HUES48 (cell line): ENCODE data around the gene MIF.
"Not testable (repeated sequence)": the region's sequence is repeated elsewhere in the genome, so short reads cannot be mapped to it uniquely, and the experiment has no call there.

Experiments
- H3K27ac ChIP-seq: one replicate; pipeline ENCODE4 v1.7.0; 2013; ENCODE audit warnings: low read depth, low read length, inconsistent platforms
- H3K27me3 ChIP-seq: 2 replicates; pipeline ENCODE4 v1.6.1; 2013; ENCODE audit warnings: mild to moderate bottlenecking, low read length; ENCODE audit not compliant: control insufficient read depth, insufficient read depth
- H3K36me3 ChIP-seq: 2 replicates; pipeline ENCODE4 v1.6.1; 2013; ENCODE audit warnings: low read length; ENCODE audit not compliant: control insufficient read depth, insufficient read depth
- H3K4me1 ChIP-seq: 2 replicates; pipeline ENCODE4 v1.6.1; 2013; ENCODE audit warnings: mild to moderate bottlenecking, low read length; ENCODE audit not compliant: control insufficient read depth, insufficient read depth
- H3K4me3 ChIP-seq: 2 replicates; pipeline ENCODE4 v1.5.1; 2013; ENCODE audit warnings: mild to moderate bottlenecking, low read depth, low read length
- H3K9ac ChIP-seq: 2 replicates; pipeline ENCODE4 v1.6.1; 2013; ENCODE audit warnings: mild to moderate bottlenecking, low read depth, low read length, moderate library complexity
- H3K9me3 ChIP-seq: 2 replicates; pipeline ENCODE4 v1.6.1; 2013; ENCODE audit warnings: low read length; ENCODE audit not compliant: control insufficient read depth, insufficient read depth

MIF gene

GRCh38 chr22:23904573-23905254, 10.5 kb downstream of the MIF start:
- H3K4me3 ChIP-seq, result no peak overlapping the region
- no peak overlapping the region for H3K27ac ChIP-seq
- H3K36me3 ChIP-seq, result no peaks in the 10 kb centered on the region
- peaks cover 25% of the 10 kb centered on the region for H3K4me1 ChIP-seq
- no peak overlapping the region for H3K9ac ChIP-seq
- peaks cover 11% of the 10 kb centered on the region; the same call in 1 of the 2 replicates for H3K27me3 ChIP-seq
- 0 out of 2 replicates have a peak, but pooled peaks cover 3% of the 10 kb centered on the region for H3K9me3 ChIP-seq

GRCh38 chr22:23906641-23907040, 12.5 kb downstream of the MIF start:
- peaks cover 11% of the 10 kb centered on the region; the same call in 1 of the 2 replicates for H3K27me3 ChIP-seq
- no peaks in the 10 kb centered on the region for H3K36me3 ChIP-seq
- no peak overlapping the region for H3K9ac ChIP-seq
- no peaks in the 10 kb centered on the region for H3K9me3 ChIP-seq
- peaks cover 25% of the 10 kb centered on the region for H3K4me1 ChIP-seq
- H3K27ac ChIP-seq, result no peak overlapping the region
- no peak overlapping the region for H3K4me3 ChIP-seq

DNA sequence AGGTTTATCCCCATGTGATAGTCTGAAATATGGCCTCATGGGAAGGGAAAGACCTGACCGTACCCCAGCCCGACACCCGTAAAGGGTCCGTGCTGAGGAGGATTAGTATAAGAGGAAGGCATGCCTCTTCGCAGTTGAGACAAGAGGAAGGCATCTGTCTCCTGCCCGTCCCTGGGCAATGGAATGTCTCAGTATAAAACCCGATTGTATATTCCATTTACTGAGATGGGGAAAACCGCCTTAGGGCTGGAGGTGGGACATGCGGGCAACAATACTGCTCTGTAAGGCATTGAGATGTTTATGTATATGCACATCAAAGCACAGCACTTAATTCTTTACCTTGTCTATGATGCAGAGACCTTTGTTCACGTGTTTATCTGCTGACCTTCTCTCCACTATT, 13.2 kb downstream of the MIF start:
- Histone ChIP-seq H3K27me3 (peaks cover 11% of the 10 kb centered on the region; the same call in 1 of the 2 replicates), H3K4me1 (peaks cover 25% of the 10 kb centered on the region)
- not testable (repeated sequence) for H3K36me3 ChIP-seq, H3K4me3 ChIP-seq, H3K9me3 ChIP-seq, H3K27ac ChIP-seq, H3K9ac ChIP-seq

DNA sequence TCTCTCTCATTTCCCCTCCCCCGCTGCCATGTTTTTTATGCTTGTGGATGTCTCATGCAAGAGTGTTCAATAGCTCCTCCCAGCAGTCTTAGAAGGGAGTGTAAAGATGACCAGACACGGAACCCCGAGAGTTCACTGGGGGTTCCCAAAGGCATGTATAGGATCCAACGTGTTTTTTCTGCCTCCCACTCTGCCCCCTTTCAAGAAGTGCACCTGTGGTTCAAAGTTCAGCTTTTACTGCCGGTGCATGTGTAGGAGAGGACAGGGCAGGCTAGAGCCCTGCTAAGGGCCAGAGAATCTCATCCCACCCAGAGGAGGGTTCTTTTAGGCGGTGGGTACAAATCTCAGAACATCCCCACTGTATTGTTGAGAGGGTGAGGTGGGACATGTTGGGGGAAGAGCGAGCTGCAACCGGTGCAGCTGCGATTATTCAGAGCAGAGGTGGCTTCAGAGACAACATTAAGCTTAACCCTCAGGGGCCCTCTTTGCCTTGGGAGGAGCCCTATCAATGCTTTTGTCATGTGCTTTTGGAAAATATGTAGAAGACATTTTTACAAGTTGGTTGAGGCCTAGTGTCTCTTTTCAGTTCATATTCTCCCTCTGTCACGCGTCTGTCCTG, 14.5 kb downstream of the MIF start:
- Histone ChIP-seq H3K9ac (no peak overlapping the region), H3K27me3 (peaks cover 11% of the 10 kb centered on the region; the same call in 1 of the 2 replicates), H3K4me1 (peaks cover 25% of the 10 kb centered on the region), H3K27ac (no peak overlapping the region), H3K4me3 (no peak overlapping the region), H3K36me3 (no peaks in the 10 kb centered on the region), H3K9me3 (no peaks in the 10 kb centered on the region)

GRCh38 chr22:23909296-23909898, 15.2 kb downstream of the MIF start:
- Histone ChIP-seq H3K36me3 (no peaks in the 10 kb centered on the region), H3K27me3 (peaks cover 11% of the 10 kb centered on the region; the same call in 1 of the 2 replicates), H3K4me3 (no peak overlapping the region), H3K9me3 (no peaks in the 10 kb centered on the region), H3K27ac (no peak overlapping the region), H3K9ac (no peak overlapping the region), H3K4me1 (peaks cover 25% of the 10 kb centered on the region)

- no peak overlapping the region for H3K27ac ChIP-seq
- H3K36me3 ChIP-seq, result no peaks in the 10 kb centered on the region
- no peak overlapping the region for H3K4me3 ChIP-seq
- no peak overlapping the region for H3K9ac ChIP-seq
- no peaks in the 10 kb centered on the region for H3K9me3 ChIP-seq
- H3K4me1 ChIP-seq, result peaks cover 25% of the 10 kb centered on the region
- peaks cover 3% of the 10 kb centered on the region; the same call in 1 of the 2 replicates for H3K27me3 ChIP-seq
These were observed 16.5 kb downstream of the MIF start for GRCh38 chr22:23910496-23911190.

DNA sequence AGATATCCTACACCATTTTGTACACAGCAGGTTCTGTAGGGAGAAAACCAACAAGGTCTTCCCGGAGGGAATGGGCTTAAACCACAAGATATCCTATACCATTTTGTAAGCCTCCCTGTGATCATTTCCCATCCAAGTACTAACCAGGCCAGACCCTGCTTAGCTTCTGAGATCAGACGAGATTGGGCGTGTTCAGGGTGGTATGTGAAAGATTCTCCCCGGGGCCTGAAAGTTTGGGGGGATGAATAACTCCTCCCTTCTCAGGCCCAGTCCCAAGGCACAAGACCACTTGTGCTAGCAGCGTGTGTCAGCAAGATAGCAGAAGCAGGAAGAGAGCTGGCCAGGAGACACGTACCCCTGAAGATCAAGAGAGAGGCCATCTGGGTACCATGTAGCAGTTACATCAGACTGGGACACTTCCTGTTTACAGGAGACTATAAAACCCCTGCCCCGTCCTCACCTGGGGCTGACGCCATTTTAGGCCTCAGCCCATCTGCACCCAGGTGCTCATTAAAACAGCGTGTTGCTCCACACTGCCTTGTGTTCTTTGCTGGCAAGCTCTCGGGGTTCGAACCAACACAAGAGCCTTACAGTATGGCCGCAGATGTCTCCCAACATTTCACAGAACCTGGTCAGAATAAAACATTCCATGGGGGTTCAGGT, 17.3 kb downstream of the MIF start:
- peaks cover 25% of the 10 kb centered on the region for H3K4me1 ChIP-seq
- no peaks in the 10 kb centered on the region for H3K9me3 ChIP-seq
- no peak overlapping the region for H3K9ac ChIP-seq
- H3K27me3 ChIP-seq, result no peaks in the 10 kb centered on the region
- H3K4me3 ChIP-seq, result no peak overlapping the region
- no peaks in the 10 kb centered on the region for H3K36me3 ChIP-seq
- H3K27ac ChIP-seq, result no peak overlapping the region

- no peak overlapping the region for H3K27ac ChIP-seq
- peaks cover 19% of the 10 kb centered on the region for H3K4me1 ChIP-seq
- no peak overlapping the region for H3K4me3 ChIP-seq
- no peaks in the 10 kb centered on the region for H3K36me3 ChIP-seq
- no peaks in the 10 kb centered on the region for H3K9me3 ChIP-seq
- H3K27me3 ChIP-seq, result no peaks in the 10 kb centered on the region
- H3K9ac ChIP-seq, result no peak overlapping the region
These were observed 18.2 kb downstream of the MIF start for GRCh38 chr22:23912293-23912903.

GRCh38 chr22:23913306-23913660, 19.1 kb downstream of the MIF start:
- H3K4me1 ChIP-seq, result peaks cover 14% of the 10 kb centered on the region
- H3K9me3 ChIP-seq, result no peaks in the 10 kb centered on the region
- peak overlapping the region; percentile 75 for H3K9ac ChIP-seq
- H3K27me3 ChIP-seq, result no peaks in the 10 kb centered on the region
- H3K4me3 ChIP-seq, result peak overlapping the region; percentile 66
- H3K36me3 ChIP-seq, result no peaks in the 10 kb centered on the region
- H3K27ac ChIP-seq, result peak overlapping the region; percentile 89

GRCh38 chr22:23913661-23914353, 19.6 kb downstream of the MIF start:
- no peaks in the 10 kb centered on the region for H3K36me3 ChIP-seq
- H3K4me1 ChIP-seq, result peaks cover 9% of the 10 kb centered on the region
- peak overlapping the region; percentile 75 for H3K9ac ChIP-seq
- H3K27ac ChIP-seq, result peak overlapping the region; percentile 89
- H3K27me3 ChIP-seq, result no peaks in the 10 kb centered on the region
- H3K9me3 ChIP-seq, result no peaks in the 10 kb centered on the region
- peak overlapping the region; percentile 66 for H3K4me3 ChIP-seq
